Posterior cingulate gyrus (tissue), 11 donors: Measurements from ENCODE around the gene TMOD3.

Experiments
- DNase-seq, 10 donors: peaks; one replicate each; pipeline versions ENCODE4 v3.0.0 to v3.0.0-alpha.2; 2020 to 2021; ENCODE audit warnings: mixed read lengths in 3 of 10
- intact Hi-C: fragments of 100-400 bp; cut with DNase I; formaldehyde crosslinking; loops from one replicate; pipeline ENCODE4 v1.15.1; 2023

TMOD3 gene

GRCh38 chr15:51825698-51826097 is 3.8 kb upstream of the TMOD3 start:
- intact Hi-C loops = no loop called here
- DNase-seq = no peak

DNA sequence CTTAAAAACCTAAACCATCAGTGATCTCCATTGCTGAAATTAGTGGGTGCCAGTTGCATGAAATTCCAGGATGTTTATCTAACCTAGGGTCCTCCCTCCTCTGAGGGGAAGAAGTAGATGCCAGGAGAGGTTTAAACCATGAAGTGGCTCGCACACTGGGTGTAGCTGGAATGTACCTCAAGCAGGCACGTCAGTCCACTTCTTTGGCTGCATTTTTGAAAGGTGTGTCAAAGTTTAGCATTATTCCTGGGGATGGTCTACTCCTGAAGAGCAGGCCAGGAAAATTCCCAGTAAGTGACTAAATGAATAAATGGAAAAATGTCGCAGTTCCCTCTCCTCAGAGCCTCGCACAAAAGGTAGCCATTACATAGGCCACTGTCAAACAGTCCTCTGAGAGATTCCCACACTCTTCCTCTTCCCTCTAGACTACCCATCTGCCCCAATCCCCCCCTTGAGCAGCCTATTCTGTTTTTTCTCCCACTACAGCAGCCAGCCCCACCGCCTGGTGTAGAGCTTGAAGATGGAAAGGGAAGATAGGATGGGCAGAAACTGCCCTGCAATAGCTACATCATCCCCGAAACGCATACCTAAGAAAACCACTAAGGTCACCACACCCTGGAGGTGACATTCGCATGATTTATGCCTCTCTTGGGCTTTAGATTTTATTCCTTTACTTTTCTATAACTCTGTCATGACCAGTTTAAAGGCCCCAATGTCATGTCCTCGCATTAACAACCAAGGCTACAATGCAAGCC is 655 bp upstream of the TMOD3 start:
- no peak for DNase-seq

GRCh38 chr15:51830276-51830806 is 888 bp downstream of the TMOD3 start:
- intact Hi-C loops = no loop called here
- peak in 1 of 10 donors; percentile 23 for DNase-seq

More for the DNA sequence above, 655 bp upstream of the TMOD3 start:
- intact Hi-C loops = no loop called here

GRCh38 chr15:51833772-51834171 is 4.3 kb downstream of the TMOD3 start:
- intact Hi-C loops = no loop called here
- DNase-seq = no peak

- no peak for DNase-seq
- intact Hi-C loops = no loop called here
Observed at GRCh38 chr15:51837792-51838251, 8.4 kb downstream of the TMOD3 start.

DNA sequence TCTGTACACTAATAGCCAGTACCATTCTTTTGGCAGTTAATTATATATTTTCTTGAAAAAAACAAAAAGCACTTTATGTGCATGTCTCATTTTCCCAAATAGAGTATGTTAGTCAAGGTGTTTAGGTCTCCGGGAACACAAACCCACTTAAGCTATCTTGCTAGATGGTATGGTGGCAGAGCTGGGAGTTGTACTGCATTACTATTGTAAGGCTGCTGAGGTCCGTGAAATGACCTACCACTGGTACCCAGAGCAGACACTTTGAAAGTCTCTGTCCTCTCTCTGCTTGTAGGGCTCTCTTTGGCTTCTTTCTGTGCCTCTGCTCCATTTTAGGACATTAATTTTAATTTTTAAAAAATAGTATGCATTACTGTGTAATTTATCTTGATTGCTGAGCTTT is 8.8 kb downstream of the TMOD3 start:
- DNase-seq = no peak
- intact Hi-C loops = no loop called here

DNA sequence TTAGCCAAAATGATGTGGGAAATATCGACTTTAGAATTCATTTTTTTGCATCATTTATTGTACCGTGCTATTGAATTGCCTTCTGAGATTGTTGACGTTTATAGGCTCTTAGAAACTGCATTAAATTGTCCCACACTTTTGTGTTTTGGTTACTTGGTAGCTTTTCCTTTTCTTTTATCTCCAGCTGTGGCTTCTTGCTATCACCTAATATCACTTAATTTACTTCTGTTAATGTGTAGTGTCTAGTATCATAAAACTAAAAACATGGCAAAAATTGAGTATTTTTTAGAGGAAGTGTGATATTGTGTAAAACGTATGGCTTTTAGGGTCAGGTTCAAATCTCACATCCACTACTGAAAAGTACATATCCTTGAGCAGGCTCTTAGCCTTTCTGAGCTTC is 11.2 kb downstream of the TMOD3 start:
- DNase-seq = no peak
- intact Hi-C loops = no loop called here

GRCh38 chr15:51841406-51842040 is 12.1 kb downstream of the TMOD3 start:
- intact Hi-C loops = no loop called here
- DNase-seq = no peak

DNA sequence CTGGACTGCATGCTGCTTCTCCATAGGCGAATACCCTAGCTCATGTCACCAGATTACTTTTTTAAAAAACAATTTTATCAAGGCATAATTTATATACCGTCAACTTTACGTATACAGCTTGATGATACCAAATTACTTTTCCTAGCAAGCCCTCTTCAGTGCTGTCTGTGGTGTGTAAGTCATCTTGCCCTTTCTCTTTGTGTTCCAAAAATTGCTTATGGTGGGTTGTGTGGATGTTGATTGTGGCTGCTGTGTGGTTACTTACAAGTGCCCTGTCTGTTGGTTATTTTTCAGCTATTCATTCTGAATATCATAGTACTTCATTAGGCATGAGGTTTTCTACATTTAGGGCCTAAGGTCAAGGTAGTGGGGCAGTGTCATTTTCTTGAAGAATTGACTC is 12.8 kb downstream of the TMOD3 start:
- no peak for DNase-seq
- intact Hi-C loops = no loop called here

- DNase-seq = no peak
Observed at GRCh38 chr15:51842852-51843737, 13.6 kb downstream of the TMOD3 start.

GRCh38 chr15:51844747-51845426 is 15.4 kb downstream of the TMOD3 start:
- DNase-seq = no peak
- intact Hi-C loops = no loop called here

More at GRCh38 chr15:51842852-51843737, 13.6 kb downstream of the TMOD3 start:
- intact Hi-C loops = no loop called here

- intact Hi-C loops = no loop called here
- no peak for DNase-seq
Observed at GRCh38 chr15:51846066-51846462, 16.6 kb downstream of the TMOD3 start.

GRCh38 chr15:51846463-51847230 is 17.2 kb downstream of the TMOD3 start:
- intact Hi-C loops = no loop called here
- DNase-seq = no peak

- intact Hi-C loops = no loop called here
- no peak for DNase-seq
Observed at GRCh38 chr15:51848811-51849210, 19.4 kb downstream of the TMOD3 start.

DNA sequence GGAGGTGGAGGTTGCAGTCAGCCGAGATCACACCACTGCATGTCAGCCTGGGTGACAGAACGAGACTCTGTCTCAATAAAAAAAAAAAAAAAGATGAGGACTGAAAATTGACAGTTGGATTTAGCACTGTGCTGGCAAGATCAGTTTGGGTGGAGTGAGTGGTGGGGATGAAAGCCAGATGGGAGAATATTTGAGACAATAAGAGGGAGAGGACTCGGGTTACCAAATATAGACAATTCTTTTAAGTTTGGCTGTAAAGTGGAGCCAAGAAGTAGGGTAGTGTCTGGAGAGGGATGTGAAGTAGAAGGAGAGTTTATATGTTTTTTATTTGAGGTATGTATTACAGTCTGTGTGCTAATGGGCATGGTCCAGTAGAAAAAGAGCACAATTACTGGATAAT is 20.4 kb downstream of the TMOD3 start:
- intact Hi-C loops = no loop called here
- no peak for DNase-seq

DNA sequence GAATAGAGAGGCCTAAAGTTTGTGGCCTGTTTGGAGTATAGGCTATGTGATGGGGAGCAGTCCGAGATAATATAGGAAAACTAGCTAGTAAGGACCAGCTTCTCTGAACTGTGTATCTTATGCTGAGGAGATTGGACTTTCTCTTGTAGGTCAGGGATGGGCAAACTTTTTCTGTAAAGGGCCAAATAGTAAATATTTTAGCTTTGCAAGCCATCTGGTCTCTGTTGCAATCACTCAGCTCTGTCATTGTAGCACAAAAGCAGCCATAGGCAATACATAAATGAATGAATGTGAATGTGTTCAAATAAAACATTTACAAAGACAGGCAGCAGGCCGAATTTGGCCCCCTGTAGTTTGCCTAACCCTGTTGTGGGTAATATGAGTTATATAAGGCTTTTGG is 24.5 kb downstream of the TMOD3 start:
- DNase-seq = no peak
- intact Hi-C loops = no loop called here

DNA sequence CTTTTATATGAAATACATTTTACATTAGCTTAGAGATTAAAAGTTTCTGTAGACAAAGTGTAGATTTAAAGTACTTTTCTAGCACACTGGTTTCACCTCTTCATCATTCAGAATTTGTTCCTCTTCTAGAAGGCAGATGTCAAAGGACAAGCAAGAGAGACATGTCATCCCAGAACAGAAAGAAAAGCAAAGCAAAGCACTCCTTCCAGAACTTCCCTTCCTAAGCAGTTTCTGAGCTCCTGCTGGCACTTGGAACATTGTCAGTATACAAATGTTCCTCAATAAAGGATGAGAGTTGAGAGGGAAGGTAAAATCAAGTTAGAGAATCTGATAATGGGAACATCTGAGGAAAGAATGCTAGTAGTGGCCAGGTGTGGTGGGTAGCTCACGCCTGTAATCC is 26.2 kb downstream of the TMOD3 start:
- intact Hi-C loops = no loop called here
- DNase-seq = no peak

- intact Hi-C loops = no loop called here
- no peak for DNase-seq
Observed at GRCh38 chr15:51856714-51857380, 27.4 kb downstream of the TMOD3 start.
